ENCODE measurements around the gene RUBCNL.

The RUBCNL gene

DNA sequence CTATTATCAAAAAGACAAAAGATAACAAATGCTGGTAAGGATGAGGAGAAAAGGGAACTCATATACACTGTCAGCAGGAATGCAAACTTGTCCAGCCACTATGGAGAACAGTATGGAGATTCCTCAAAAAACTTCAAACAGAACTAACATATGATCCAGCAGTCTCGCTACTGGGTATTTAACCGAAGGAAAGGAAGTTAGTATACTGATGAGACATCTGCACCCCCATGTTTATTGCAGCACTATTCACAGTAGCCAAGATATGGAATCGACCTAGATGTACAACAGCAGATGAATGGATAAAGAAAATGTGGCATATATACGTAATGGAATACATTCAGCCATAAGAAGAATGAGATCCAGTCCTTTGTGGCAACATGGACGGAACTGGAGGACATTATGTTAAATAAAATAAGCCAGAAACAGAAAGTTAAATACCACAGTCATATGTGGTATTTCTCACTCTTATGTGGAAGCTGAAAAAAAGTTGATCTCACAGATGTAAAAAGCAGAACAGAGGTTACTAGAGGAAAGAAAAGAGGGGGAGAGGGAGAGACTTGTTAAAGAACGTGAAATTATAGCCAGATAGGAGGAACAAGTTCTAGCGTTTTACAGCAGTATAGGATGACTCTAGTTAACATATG is 83.2 kb downstream of the RUBCNL start:
- DNase-seq: no peak

DNA sequence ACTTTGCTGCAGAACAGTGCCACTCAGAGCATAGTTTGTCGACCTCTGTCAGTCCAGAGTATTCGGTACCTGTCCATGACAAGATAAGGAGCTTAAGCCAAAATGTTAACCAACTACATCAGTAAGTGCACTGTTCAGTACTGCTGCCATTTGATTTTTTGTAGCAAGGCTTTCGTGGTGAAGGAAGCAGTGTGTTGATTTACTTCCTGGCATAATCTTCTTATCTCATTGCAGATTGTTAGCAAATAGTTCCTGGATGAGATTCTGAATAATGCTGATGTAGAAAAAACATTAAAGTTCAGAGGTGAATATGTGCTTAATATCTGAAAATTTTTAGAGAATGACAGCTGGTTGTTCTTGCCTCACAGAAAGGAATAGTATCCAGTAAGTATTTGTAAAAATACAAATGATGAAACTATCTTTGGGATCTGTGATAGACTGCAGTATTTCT is 89.7 kb downstream of the RUBCNL start:
- no peak for DNase-seq

DNA sequence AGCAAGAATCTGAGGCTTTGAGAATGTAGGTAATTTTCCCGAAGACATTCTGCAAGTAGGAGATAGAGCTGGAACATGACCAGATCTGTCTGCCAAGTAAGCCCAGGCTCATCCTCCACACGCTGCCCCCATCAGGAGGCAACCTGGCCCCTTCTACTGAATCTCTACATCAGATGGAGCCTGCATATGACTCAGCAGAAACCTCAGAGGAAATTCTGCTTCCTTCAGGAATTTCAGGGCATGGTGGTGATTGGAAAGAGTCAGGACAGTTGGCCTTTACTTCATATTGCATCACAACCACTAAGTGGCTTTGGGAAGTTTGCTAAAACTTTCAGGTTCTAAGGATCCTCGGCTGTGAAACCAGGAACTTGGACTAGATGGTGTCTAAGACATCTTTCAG is 90.1 kb downstream of the RUBCNL start:
- no peak for DNase-seq

DNA sequence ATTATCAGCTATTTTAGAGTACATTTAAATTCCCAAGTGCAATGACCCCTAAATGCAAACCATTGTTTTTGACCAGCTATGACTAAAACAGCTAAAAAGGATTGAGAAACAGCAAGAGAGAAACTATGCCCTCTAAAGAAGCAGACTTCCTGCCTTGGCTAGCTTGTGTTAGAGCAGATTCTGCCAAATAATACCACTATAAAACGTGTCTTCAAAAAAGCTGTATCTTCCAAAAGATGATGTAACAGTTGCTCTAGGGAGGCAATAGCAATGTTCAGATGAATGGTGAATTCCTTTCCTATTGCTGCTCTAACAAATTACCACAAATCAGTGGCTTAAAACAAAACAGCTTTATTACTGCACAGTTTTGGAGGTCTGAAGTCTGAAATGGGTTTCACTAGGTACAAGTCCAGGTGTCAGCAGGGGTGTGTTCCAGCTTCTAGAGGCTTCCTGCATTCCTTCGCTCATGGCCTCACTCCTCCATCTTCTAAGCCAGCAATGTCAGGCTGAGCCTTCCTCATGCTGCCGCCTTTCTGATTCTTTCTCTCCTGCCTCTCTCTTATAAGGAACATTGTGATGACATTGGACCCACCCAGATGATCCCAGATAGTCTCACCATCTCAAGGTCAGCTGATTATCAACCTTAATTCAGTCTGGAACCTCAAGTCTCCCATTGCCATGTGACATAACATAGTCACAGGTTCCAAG is 90.8 kb downstream of the RUBCNL start:
- DNase-seq: no peak

DNA sequence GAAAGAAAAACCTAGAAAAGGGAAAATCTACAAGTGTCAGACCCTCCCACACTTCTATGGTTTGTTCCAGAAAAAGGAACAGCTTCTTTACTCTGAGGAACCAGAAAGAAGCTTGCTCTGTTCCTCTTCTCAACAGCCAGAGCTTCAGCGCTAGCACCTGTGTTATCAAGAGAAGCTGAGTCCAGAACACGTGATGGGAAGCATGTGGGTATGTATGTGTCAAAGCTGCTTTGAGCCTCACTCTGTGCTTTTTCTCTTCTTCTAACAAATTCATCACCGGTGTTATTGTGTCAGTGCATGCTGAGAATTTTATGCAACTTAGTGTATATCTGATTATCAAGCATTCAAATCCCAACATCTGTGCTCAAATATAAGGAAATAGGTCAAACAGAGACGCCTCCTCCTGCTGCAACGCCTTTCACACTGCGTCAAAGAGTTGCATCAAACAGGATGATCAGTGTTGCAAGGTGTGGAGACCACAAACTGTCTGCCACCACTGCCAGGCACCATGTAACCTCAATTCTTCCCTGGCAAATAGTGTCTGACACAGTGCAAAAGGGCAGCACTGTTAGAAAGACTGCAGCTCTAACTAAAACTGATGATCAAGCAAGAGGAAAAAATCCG is 91.4 kb downstream of the RUBCNL start:
- no peak for DNase-seq

DNA sequence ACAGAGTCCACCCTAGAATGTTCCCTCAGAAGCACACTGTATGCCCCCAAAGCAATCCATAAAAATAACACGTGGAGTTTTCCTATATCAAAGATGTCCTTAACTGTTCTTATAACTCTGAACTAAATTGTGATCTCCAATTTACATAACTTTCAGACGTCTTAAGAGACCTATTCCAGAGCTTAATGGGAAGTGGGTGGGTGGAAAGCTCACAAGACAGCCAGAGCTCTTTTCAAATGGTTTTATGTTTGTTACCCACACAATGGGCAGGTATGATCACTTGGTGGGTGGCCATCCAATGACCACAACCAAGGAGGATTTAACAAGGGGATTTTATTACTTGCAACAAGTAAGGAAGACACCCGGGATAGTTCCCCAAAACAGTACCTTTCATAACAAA is 93.6 kb downstream of the RUBCNL start:
- no peak for DNase-seq
